Right lobe of liver (tissue), 4 donors: ENCODE data around the gene SLC2A6.

Source experiments
- CTCF ChIP-seq, 4 donors: fragments of 200-600 bp in 3 of 4; fragments of 450-650 bp in 1 of 4; IDR thresholded peaks; one replicate each; pipeline versions ENCODE4 v1.5.1 to v1.8.0; 2016 to 2022; ENCODE audit warnings: antibody characterized with exemption in 4 of 4, mild to moderate bottlenecking in 2 of 4
- POLR2A ChIP-seq: fragments of 450-650 bp; IDR thresholded peaks from one replicate; pipeline ENCODE4 v1.6.1; 2017; ENCODE audit warnings: antibody characterized with exemption, mild to moderate bottlenecking
- donor health status: DM: no; HTN: no; CAD: no.
- donor health status: DM: no; HTN: no; CAD: no.
- donor health status: DM: no; HTN: yes; CAD: no.

GRCh38 chr9:133513214-133514100 lies 34.6 kb upstream of the SLC2A6 start:
- TF ChIP-seq CTCF (IDR thresholded peaks at IDR 0.05) (no peak), POLR2A (no peak)
